Measurements from ENCODE around the gene CAMK2N1. TPM values are rescaled to one million over a fixed set of nuclear protein-coding genes. Genes with fewer than 3 reads are reported as not detected.
"Not testable (repeated sequence)": the region's sequence is repeated elsewhere in the genome, so short reads cannot be mapped to it uniquely, and the experiment has no call there.

Gene CAMK2N1
- total RNA-seq, 4 donors from 2014 or later = 3.2 to 12.2 (median 8.1) TPM

GRCh38 chr1:20497506-20497905 lies 11.5 kb upstream of the CAMK2N1 start:
- Histone ChIP-seq H3K36me3 (peaks cover 25 to 41% of the 10 kb centered on the region in 2 donors), H3K4me1 (peaks cover 0 to 13% of the 10 kb centered on the region in 2 donors), H3K4me3 (replicated peaks in 1 of 3) (no peak overlapping the region), H3K27ac (no peak overlapping the region), H3K9me3 (no peaks in the 10 kb centered on the region), H3K27me3 (no peaks in the 10 kb centered on the region)
- intact Hi-C loops (cut with DNase I) = loop anchor here (10.0 kb wide), 1 partner anchor 573 kb away; the partner anchor contains the start of gene PLA2G2E
- 84% methylated on average over 6 of the region's 6 CpGs for WGBS, 2 donors
- TF ChIP-seq CTCF (IDR thresholded peaks at IDR 0.05) = no peak
- no peak for TF ChIP-seq POLR2A (IDR thresholded peaks at IDR 0.05)
- no peak for DNase-seq

- peaks cover 24 to 36% of the 10 kb centered on the region in 2 donors for H3K36me3 ChIP-seq
- intact Hi-C loops (cut with DNase I) = loop anchor here (10.0 kb wide), 1 partner anchor 572 kb away; the partner anchor contains the start of gene PLA2G2E
- H3K9me3 ChIP-seq; H3K27ac ChIP-seq; DNase-seq; H3K27me3 ChIP-seq; H3K4me3 ChIP-seq (replicated peaks in 1 of 3): not testable (repeated sequence)
- peaks cover 0 to 13% of the 10 kb centered on the region in 2 donors for H3K4me1 ChIP-seq
- WGBS, 2 donors = 88 to 89% methylated on average over 10 to 12 of the region's 12 CpGs
These were observed 10.8 kb upstream of the CAMK2N1 start for GRCh38 chr1:20496725-20497383.

DNA sequence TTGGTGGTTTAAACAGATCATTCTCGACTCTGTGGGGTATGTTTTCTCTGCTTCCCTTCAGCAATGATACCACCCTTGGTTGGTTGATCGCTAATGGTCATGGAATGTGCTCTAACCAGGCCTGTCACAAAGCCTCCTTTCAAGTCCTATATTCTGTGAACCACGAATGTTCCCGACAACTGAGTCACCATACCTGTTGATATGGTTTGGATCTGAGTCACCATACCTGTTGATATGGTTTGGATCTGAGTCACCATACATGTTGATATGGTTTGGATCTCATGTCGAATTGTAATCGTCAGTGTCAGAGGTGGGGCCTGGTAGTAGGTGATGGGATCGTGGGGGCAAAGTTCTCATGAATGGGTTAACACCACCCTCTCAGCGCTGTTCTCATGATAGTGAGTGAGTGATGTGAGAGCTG lies 10.2 kb upstream of the CAMK2N1 start:
- intact Hi-C loops (cut with DNase I) = loop anchor here (10.0 kb wide), 1 partner anchor 571 kb away; the partner anchor contains the start of gene PLA2G2E
- no peaks in the 10 kb centered on the region for H3K9me3 ChIP-seq
- peaks cover 20 to 30% of the 10 kb centered on the region in 2 donors for H3K36me3 ChIP-seq
- H3K4me1 ChIP-seq = peaks cover 0 to 13% of the 10 kb centered on the region in 2 donors
- no peak for DNase-seq
- no peak overlapping the region for H3K4me3 ChIP-seq (replicated peaks in 1 of 3)
- 73 to 75% methylated on average over 8 of the region's 8 CpGs for WGBS, 2 donors
- H3K27ac ChIP-seq = no peak overlapping the region
- TF ChIP-seq POLR2A (IDR thresholded peaks at IDR 0.05) = no peak
- H3K27me3 ChIP-seq = no peaks in the 10 kb centered on the region

GRCh38 chr1:20495661-20496060 lies 9.7 kb upstream of the CAMK2N1 start:
- Histone ChIP-seq H3K27me3 (no peaks in the 10 kb centered on the region), H3K4me3 (replicated peaks in 1 of 3) (no peak overlapping the region), H3K4me1 (peaks cover 0 to 13% of the 10 kb centered on the region in 2 donors), H3K9me3 (no peaks in the 10 kb centered on the region), H3K27ac (no peak overlapping the region), H3K36me3 (peaks cover 15 to 24% of the 10 kb centered on the region in 2 donors)
- TF ChIP-seq POLR2A (IDR thresholded peaks at IDR 0.05) (no peak), CTCF (IDR thresholded peaks at IDR 0.05) (no peak)
- WGBS, 2 donors = 93 to 100% methylated on average over 1 of the region's 1 CpG
- intact Hi-C loops (cut with DNase I) = loop anchor here (10.0 kb wide), 1 partner anchor 571 kb away; the partner anchor contains the start of gene PLA2G2E
- no peak for DNase-seq

GRCh38 chr1:20494609-20495311 lies 8.8 kb upstream of the CAMK2N1 start:
- WGBS, 2 donors = 59 to 76% methylated on average over 5 of the region's 5 CpGs
- Histone ChIP-seq H3K4me3 (replicated peaks in 1 of 3) (no peak overlapping the region), H3K27me3 (no peaks in the 10 kb centered on the region), H3K36me3 (peaks cover 6 to 15% of the 10 kb centered on the region in 2 donors), H3K9me3 (no peaks in the 10 kb centered on the region), H3K4me1 (peaks cover 0 to 13% of the 10 kb centered on the region in 2 donors), H3K27ac (no peak overlapping the region)
- intact Hi-C loops (cut with DNase I) = loop anchor here (5.0 to 10.0 kb wide), 3 partner anchors 117 to 570 kb away; partner anchors contain the start of gene PLA2G2E
- TF ChIP-seq POLR2A (IDR thresholded peaks at IDR 0.05) (no peak), CTCF (IDR thresholded peaks at IDR 0.05) (no peak)
- DNase-seq = no peak
